Right lung (tissue), 5 donors: ENCODE data around the gene CLEC14A. TPM values are rescaled to one million over a fixed set of nuclear protein-coding genes. Genes with fewer than 3 reads are reported as not detected.

ENCODE experiments used
- DNase-seq, 2 donors: peaks; one replicate each; pipeline ENCODE4 v3.0.0-alpha.2; 2013
- polyA plus RNA-seq, 5 donors: library from polyadenylated mRNA; unstranded; fragments of 120-200 nt; gene quantifications; one replicate each; pipeline versions ENCODE4 v1.2.1 to v1.2.3, GENCODE V29; 2013; ENCODE audit warnings: inconsistent platforms in 1 of 5, low replicate concordance in 1 of 5; ENCODE audit not compliant: insufficient read length in 5 of 5, insufficient read depth in 1 of 5

Gene CLEC14A
- polyA plus RNA-seq, 5 donors = 44.0 to 60.0 (median 57.5) TPM

DNA sequence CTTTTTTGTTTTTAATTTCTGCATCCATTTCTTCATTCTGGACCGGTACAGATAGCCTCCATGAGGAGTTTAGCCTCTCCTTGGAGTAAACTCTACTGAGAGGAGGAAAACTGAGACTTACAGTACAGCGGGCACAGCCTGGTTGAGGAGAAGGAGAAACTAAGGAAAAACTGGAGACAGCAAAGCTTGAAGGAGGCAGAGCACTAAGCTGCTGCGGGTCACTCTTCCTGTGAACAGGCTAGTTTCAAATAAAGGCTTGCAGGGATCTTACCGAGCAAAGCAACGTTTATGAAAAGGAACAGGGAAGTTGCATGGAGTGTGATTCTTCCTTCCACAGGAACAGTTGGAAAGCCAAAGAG is 48.5 kb downstream of the CLEC14A start:
- no peak for DNase-seq

DNA sequence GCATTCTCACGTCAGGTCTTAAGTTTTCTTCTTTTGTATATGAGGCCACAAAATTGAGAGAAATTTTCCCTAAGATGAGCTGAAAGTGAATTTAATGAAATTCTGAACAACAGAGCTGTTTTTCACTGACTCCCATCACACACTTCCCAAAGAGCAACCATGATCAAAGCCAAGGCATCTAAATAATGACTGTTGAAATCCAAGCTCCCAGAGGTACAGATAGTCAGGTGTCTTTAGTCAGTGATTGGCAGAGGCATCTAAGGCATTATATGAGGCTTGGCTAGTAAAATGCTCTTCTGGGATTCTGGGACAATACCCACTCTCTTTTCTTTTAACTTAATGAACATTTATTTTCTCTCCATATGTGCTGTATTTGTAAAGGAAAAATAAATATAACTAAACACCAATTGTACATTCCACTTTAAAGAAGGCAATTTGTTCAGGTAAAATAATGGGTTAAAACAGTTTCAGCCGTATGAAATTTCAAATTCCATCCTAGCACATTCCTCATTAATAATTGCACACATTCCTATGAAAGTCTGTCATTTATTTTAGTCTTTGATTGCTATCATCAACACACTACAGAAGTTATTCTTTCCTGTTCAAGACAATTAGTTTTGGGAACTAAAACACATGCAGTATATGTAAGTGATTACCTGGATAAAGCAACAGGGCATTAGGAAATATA is 49.1 kb downstream of the CLEC14A start:
- DNase-seq = no peak

DNA sequence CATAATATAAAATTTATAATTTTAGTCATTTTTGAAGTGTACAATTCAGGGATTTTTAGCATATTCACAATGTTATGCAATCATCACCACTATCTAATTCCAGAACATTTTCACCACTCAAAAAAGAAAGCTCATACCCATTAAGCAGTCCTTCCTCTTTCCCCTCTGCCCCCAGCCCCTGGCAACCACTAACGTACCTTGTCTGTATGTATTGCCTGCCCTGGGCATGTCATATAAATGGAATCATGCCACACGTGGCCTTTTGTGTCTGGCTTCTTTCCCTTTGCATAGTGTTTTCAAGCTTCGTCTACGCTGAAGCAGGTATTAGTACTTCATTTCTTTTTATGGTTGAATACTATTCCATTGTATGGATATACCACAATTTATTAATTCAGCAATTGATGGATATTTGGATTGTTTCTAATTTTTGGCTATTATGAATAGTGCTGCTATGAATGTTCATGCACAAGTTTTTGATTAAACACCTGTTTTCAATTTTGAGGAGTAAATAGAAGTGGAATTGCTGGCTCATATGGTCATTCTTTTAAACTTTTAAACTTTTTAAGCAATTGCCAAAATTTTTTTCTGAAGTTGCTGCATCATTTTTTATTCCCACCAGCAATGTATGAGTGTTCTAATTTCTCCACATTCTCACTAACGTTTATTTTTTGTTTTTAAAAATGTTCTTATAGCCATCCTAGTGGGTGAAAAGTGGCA is 49.8 kb downstream of the CLEC14A start:
- no peak for DNase-seq

DNA sequence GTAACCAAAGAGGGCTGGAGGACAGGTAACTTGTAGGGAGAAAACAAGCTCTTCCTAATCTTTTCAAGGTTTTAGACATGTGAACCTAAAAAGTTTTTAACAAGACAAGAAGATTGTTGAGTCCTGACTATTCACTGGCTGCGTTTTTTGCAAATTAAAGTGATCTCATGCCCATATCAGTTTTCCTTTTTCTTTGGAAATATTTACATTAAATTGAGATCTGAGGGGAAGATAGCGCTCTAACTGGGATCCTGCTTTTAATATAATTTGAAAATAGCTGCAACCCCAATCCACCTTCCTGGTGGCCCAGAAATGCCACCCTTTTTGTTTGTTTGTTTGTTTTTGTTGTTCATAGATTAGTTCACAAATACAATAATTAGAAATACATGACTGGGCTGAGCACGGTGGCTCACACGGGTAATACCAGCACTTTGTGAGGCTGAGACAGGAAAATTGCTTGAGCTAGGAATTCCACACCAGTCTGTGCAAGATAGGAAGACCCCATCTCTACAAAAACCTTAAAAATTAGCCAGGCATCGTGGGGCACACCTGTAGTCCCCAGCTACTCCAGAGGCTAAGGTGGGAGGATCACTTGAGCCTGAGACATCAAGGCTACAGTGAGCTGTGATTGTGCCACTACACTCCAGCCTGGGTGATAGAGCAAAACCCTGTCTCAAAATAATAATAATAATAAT is 50.6 kb downstream of the CLEC14A start:
- no peak for DNase-seq

DNA sequence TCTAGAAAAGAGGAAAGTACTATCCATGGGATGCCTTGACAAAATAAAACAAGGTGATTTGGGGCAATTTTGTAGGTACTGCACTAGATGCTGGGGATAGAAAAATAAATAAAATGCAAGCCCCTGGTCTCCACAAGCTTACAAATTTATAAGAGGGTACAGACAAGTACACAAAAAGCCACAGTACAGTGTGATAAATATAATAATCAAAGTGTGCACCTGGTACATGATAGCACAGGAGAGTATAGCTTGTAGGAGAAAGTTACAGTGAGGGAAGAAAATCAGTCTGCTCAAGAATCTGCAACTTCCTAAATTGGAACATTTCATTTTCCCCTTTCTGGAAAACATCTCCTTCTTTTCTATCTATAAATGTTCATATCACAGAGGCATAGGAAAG is 51.2 kb downstream of the CLEC14A start:
- DNase-seq = no peak

Other genes starting within 250 kb of the CLEC14A start
- gene SSTR1, start 48.2 kb downstream of the CLEC14A start, polyA plus RNA-seq = 1 to 10 TPM; 1.0 to 4.1 (median 1.9) TPM